ENCODE measurements around the gene GRM2.

The GRM2 gene

GRCh38 chr3:51706021-51706485, 815 bp upstream of the GRM2 start:
- no peak for DNase-seq

GRCh38 chr3:51708216-51708845, 1.5 kb downstream of the GRM2 start:
- no peak for DNase-seq

GRCh38 chr3:51709004-51709420, 2.1 kb downstream of the GRM2 start:
- DNase-seq = no peak

- no peak for DNase-seq
Observed at GRCh38 chr3:51709675-51710074, 2.8 kb downstream of the GRM2 start.

GRCh38 chr3:51710631-51711351, 3.9 kb downstream of the GRM2 start:
- no peak for DNase-seq

GRCh38 chr3:51711352-51712037, 4.6 kb downstream of the GRM2 start:
- DNase-seq = no peak

DNA sequence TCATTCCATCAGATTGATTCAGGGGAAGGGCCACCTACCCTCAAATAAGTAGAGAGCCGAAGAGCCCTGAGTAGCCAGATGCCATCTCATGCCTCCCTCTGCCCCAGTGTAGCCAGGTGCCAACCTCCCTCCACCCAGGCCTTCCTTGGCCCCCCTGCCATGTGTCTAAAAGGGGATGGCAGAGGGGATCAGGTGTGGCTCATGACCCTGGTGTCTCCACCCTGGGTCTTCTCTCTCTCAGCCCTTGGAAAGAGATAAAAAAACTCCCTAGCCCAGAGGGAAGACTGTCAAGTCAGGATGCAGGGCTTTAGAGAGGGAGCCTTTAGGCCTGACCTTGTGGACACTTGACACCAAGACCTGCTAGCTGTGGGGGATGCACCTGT, 5.2 kb downstream of the GRM2 start:
- DNase-seq = no peak

- no peak for DNase-seq
Observed at GRCh38 chr3:51712511-51712931, 5.7 kb downstream of the GRM2 start.

GRCh38 chr3:51712963-51713362, 6.1 kb downstream of the GRM2 start:
- no peak for DNase-seq

DNA sequence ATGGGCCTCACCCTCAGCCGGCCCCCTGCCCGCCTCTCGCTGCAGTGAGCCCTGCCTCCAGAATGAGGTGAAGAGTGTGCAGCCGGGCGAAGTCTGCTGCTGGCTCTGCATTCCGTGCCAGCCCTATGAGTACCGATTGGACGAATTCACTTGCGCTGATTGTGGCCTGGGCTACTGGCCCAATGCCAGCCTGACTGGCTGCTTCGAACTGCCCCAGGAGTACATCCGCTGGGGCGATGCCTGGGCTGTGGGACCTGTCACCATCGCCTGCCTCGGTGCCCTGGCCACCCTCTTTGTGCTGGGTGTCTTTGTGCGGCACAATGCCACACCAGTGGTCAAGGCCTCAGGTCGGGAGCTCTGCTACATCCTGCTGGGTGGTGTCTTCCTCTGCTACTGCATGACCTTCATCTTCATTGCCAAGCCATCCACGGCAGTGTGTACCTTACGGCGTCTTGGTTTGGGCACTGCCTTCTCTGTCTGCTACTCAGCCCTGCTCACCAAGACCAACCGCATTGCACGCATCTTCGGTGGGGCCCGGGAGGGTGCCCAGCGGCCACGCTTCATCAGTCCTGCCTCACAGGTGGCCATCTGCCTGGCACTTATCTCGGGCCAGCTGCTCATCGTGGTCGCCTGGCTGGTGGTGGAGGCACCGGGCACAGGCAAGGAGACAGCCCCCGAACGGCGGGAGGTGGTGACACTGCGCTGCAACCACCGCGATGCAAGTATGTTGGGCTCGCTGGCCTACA, 8.5 kb downstream of the GRM2 start:
- no peak for DNase-seq

DNA sequence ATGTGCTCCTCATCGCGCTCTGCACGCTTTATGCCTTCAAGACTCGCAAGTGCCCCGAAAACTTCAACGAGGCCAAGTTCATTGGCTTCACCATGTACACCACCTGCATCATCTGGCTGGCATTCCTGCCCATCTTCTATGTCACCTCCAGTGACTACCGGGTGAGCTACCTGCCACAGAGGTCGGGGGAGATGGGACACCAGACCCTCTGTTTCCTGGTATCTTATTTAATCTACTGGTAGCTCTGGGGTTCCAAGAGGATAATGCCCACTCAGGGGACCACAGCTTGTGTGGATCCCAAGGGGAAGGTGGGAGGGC, 9.1 kb downstream of the GRM2 start:
- no peak for DNase-seq

DNA sequence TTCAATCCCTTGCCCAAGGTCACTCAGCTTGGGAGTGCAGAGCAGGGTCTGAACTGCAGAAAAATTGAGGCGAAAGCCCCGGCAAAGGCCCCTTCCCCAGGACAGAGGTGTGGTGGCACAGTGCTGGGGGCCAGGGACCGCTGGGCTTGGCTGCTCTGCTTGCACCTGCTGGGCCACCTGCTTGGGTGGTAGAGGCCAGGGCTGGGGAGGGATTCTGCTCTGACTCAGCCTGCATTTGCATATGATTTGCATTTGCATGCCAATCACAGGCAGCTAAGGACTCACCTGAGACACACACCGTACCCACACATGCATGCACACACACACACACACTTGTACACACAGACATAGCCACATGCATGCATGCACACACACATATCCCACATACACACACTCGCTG, 9.9 kb downstream of the GRM2 start:
- DNase-seq = no peak

DNA sequence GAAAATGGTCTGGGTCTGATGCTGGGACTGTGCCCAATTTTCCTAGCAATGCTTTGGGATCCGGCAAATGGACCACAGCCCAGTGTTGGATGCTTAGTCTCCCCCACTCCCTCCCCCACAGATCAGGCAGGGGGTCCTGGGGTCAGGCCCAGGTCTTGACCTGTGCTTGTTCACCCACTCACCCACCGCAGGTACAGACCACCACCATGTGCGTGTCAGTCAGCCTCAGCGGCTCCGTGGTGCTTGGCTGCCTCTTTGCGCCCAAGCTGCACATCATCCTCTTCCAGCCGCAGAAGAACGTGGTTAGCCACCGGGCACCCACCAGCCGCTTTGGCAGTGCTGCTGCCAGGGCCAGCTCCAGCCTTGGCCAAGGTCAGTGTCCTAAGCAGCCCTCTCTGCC, 10.6 kb downstream of the GRM2 start:
- DNase-seq = no peak

DNA sequence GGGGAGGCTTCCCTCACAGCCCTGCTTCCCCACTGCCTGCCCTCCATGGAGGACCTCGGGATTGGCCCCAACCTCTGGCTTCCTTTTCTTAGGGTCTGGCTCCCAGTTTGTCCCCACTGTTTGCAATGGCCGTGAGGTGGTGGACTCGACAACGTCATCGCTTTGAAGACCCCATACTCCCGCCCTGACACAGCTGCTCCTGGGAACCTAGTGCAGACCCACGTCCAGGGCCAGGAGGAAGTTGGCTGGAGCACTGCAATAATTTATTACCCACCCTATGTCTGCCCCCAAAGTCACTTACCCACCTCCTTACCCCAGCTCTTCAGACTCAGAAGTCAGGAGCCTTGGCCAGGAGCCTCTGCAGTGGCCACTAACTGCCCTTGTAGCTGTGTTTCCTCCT, 11.1 kb downstream of the GRM2 start:
- no peak for DNase-seq

DNA sequence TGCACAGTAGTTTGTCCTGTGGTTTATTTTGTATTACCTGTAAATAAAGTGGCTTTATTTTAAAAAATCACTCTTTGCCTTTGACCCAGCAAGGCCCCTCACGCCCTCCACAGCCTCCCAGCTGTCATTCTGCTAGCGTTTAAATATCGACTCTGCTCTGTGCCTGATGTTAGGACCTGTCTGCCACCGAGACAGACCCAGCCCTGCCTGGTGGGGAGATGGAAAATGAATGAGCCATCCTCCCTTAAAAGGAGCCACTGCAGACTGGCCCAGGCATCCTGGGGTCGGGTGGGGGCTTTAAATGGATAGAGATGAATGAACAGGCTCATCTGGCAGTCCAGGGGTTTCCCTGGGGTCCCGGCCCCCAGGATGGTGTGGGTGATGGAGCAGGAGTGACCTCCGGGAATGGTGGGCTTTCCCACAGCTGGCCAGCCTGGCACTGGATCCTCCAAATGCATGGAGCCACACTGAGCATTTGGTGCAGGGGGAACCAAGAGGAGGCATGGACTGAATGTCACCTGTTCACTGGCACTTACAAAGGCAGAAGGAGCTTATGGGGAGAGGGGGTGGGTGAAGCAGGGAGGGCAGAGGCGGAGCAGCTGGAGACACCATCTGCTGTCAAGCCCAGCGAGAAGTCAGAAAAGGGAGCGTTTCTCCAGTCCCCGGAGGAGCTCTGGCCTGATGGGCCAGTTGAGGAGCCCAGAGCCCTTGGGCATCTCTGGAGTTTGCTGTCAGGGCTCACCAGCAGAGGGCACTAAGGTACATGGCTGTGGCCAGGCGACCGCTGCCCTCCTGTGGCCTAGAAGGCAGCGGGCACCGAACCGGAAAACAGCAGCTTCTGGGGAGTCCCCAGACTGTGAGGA, 11.9 kb downstream of the GRM2 start:
- DNase-seq = peak; percentile 35

DNA sequence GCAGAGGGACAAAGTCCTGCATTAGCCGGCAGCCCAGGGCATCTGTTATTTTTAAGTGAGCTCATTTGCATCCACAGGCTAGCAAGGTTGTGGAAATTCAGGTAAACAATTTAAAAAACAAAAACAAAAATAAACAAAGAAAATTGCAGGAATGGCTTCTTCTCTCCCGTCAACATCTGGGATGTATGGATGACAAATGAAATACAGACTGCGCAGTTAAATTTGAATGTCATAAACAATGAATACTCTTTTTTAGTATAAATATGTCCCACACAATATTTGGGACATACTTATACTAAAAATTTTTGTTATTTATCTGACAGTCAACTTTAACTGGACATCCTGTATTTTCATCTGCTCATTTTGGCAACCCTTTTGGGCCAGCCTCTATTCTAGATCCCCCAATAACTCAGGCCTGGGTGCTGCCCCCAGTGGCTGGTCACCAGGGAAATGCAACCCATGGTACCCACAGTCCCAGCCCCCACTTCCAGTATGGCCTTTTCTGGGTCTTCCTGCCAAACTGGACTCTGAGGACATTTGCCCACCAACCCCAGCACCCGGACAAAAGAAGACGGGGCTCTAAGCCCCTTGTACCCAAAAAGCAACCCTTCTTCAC, 12.7 kb downstream of the GRM2 start:
- no peak for DNase-seq

DNA sequence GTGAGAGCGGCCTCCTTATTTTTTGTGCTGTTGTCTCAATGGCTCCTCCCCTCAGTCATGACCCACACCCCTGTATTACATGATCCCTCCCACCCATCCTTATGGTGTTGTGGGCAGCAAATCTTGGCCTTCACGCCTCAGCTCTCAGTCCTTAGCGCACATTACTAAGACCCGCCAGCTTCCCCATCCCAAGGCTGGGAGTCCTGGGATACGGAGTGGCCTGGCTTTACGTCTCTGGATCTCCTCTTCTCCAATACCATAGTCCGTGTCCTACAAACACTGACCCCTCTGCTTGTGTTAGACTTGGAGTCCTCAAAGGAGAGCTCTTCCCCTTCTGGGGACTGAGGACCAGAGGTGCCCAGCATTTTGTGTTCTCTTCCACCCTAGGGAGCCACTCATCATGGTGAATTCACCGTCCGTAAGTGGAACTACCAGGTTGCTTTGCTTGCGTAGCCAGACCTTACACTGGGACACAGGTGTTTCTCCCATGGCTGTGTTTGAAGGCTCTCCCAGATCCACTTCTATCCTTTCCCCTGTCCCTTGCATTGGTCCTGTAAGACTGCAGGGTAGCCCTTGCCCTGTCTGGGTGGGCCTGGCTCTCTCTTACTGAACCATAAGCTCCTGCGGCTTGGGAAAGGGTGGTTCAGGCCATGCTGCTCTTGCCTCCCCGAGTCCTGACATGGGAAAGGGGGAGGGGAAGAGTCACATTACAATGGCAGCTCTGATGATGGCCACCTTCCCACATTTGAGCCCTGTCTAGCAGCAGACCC, 13.6 kb downstream of the GRM2 start:
- no peak for DNase-seq

DNA sequence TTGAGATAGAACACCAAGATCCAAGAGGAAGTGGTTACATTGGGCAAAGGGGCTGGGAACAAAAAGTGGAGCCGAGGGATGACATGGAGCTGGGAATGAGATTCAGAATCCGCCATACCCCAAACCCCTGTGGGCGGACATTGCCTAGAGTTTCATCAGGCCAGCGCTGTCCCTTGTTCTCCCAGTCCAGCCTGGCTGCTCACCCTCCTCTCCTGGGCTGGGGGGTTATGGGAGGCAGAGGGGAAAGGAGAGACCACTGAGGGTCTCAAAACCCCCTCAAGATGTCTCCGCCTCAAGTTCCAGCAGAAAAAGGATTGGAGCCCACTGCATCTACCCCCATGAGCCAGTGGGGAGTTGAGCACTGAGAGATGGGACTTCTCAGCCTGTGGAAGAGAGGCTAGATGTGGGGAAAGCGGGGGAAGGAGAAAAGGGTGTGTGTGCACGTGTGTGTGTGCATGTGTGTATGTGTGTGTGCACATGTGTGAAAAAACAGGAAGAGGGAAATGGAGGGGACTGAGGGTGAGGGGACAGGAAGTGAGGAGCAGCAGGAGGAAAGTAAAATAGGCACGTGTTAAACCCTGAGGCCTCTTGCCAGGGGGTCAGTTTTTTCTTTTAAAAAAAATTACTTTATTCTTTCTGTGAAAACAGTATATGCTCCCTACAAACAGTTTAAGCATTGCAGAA, 14.3 kb downstream of the GRM2 start:
- no peak for DNase-seq

DNA sequence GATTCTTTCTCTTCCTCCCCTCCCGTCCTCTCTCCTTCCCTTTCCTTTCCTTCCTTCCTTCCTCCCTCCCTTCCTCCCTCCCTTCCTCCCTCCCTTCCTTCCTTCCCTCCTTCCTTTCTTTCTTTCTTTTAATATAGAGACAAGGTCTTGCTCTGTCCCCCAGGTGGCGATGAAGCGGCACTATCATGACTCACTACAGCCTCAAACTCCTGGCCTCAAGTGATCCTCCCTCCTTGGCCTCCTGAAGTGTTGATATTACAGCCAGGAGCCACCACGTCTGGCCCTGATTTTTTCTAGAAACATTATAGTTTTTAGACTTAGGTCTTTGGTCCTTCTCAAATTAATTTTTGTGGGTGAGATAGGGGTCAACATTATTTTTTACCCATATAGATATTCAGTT, 15.5 kb downstream of the GRM2 start:
- no peak for DNase-seq

DNA sequence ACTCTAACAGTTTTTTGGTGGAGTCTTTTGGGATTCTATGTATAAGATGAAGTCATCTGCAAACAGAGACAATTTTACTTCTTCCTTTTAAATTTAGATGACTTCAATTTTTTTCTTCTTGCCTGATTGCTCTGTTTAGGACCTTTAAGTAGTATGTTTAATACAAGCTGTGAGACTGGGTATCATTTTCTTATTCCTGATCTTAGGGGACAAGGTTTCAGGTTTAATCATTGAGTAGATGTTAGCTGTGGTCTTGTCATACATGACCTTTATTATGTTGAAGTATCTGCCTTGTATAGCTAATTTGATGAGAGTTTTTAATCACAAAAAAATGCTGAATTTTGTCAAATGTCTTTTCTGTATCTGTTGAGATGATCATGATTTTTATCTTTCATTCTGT, 20.6 kb downstream of the GRM2 start:
- DNase-seq = no peak

Measured in stimulated activated CD4-positive, alpha-beta T cell treated with anti-CD3 and anti-CD28 coated beads, Interleukin-4, amount 100 ng/mL, for 1 hour (primary cell).